ENCODE measurements around the gene ADGRG3.

ADGRG3 gene

DNA sequence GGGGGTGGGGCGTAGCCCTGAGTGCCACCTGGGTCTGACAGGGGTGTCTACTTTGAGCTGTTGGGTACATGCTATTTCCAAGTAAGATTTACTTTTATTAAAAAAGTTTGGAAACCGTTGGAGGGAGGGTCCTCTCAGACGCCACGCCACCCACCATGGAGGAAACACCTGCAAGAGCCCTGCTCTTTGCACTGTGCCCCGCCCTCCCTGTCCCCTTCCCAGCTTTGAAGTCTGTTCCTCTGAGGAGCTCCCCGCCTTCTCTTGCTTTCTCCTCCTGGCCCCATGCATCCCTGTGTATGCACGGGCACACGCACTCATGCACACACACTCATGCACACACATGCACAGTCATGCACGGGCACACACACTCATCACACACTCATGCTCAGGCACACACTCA, 24.2 kb upstream of the ADGRG3 start:
- H3K36me3 Mint-ChIP-seq (ENCODE audit: low read depth) = no peaks in the 10 kb centered on the region
- H3K27ac Mint-ChIP-seq = no peak overlapping the region
- H3K4me3 Mint-ChIP-seq = no peak overlapping the region
- H3K27me3 Mint-ChIP-seq (ENCODE audit: low read depth) = peaks cover 11% of the 10 kb centered on the region
- peaks cover 5% of the 10 kb centered on the region for H3K4me1 Mint-ChIP-seq
- H3K9me3 Mint-ChIP-seq = no peaks in the 10 kb centered on the region
- no peak for TF ChIP-seq CTCF (IDR thresholded peaks at IDR 0.05; ENCODE audit: unreplicated experiment in 3 of 3)

DNA sequence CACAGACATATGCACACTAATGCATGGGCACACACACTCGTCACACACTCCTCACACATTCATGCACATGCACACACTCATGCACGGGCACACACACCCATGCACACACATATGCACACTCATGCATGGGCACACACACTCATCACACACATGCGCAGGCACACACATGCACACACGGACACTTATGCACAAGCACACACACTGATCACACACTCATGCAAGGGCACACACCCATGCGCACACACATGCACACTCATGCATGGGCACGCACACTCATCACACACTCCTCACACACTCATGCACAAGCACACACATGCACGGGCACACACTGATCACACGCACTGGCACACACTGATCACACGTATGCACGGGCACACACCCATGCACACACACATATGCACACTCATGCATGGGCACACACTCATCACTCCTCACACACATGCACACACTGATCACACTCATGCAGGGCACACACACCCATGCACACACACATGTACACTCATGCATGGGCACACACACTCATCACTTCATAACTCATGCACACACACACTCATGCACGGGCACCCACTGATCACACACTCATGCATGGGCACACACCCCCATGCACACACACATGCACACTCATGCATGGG, 23.6 kb upstream of the ADGRG3 start:
- H3K4me3 Mint-ChIP-seq = no peak overlapping the region
- peaks cover 5% of the 10 kb centered on the region for H3K4me1 Mint-ChIP-seq
- no peak for TF ChIP-seq CTCF (IDR thresholded peaks at IDR 0.05; ENCODE audit: unreplicated experiment in 3 of 3)
- H3K36me3 Mint-ChIP-seq (ENCODE audit: low read depth) = no peaks in the 10 kb centered on the region
- no peak overlapping the region for H3K27ac Mint-ChIP-seq
- no peaks in the 10 kb centered on the region for H3K9me3 Mint-ChIP-seq
- peaks cover 11% of the 10 kb centered on the region for H3K27me3 Mint-ChIP-seq (ENCODE audit: low read depth)

DNA sequence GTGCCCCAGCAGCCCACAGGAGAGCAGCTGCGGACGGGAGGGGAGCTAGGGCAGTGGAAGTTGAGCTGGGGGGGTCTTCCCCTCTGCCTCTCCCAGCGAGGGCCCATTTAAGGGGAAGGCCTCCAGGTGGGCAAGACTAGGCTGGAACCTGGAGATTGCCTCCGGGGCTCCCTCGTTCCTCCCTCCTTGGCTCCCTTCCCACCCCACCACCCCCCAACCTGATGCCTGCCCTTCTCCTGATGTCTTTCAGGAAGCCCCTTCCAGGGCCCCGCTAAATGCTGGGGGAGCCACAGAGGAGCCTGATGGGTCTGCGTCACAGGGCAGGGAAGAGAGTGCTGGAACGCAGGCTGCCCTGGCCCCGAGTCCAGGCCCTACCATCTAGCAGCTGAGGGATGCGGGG, 22.9 kb upstream of the ADGRG3 start:
- Mint-ChIP-seq H3K4me3 (no peak overlapping the region), H3K36me3 (ENCODE audit: low read depth) (no peaks in the 10 kb centered on the region), H3K27ac (no peak overlapping the region), H3K9me3 (no peaks in the 10 kb centered on the region), H3K4me1 (peaks cover 5% of the 10 kb centered on the region), H3K27me3 (ENCODE audit: low read depth) (peaks cover 11% of the 10 kb centered on the region)
- no peak for TF ChIP-seq CTCF (IDR thresholded peaks at IDR 0.05; ENCODE audit: unreplicated experiment in 3 of 3)

DNA sequence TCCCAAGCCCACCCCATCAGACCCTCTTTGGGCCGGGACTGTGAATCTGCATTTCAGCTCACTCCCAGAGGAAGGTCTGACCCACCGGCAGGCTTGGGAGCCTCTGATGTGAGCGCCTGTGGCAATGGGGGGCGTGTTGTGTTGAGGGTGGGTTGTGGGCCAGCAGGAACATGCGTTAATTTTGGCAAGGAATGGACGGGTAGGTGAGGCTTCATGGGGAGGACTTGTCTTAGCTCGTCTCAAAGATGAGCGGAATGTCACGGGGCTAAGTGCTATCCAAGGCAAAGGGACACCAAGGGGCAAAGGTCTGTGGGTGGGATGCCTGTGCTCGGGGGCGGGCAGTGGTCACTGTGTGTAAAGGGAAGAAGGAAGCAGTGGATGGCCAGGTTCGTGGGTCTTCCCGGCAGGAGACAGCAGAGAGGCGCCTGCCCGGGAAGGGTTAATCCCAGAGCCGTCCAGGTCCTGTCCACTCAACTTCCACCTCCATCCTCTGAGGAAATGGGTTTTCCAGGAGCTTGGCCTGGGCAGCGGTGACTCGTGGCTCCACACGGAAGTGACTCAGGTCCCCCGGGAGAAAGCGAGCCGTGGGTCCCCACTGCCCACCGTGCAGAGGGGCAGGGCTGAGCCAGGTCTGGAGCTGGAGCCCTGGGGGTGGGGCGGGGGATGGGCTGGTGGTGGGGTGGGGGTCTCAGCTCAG, 22.3 kb upstream of the ADGRG3 start:
- Mint-ChIP-seq H3K9me3 (no peaks in the 10 kb centered on the region), H3K36me3 (ENCODE audit: low read depth) (no peaks in the 10 kb centered on the region), H3K27ac (peak overlapping the region in 2 of 3 experiments; percentile 38 to 53), H3K27me3 (ENCODE audit: low read depth) (peaks cover 8% of the 10 kb centered on the region), H3K4me1 (peaks cover 5% of the 10 kb centered on the region), H3K4me3 (no peak overlapping the region)
- no peak for TF ChIP-seq CTCF (IDR thresholded peaks at IDR 0.05; ENCODE audit: unreplicated experiment in 3 of 3)

DNA sequence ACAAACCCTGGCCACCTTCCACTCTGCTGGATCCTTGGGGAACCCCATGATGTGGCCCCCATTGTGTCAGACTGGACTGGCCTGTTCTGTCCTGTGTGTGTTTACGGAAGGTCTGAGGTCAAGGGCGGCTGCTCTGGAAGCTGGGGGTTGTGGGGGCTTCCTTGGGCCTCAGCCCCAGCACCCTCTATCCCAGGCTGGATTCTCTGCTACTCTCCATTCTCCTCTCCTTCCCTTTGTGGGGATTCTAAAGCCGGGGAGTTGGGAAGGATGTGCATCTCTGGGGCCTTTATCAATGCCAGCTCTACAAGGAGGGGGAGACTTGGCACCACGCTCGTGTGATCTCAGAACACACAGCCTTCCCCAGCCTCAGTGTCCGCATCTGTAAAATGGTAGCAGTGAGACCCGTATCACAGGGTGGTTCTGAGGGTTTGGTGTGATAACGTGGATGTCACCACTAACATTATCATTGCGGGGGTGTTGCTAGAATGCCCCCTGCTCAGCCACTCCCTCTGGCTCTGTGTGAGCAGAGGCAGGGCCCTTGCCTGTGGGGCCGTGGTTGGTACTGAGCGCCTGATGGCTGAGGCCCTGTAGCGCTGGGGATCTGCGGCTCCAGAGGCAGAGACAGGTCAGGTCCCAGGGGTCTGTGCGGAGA, 21.6 kb upstream of the ADGRG3 start:
- Mint-ChIP-seq H3K27ac (peak overlapping the region in 1 of 3 experiments; percentile 22), H3K36me3 (ENCODE audit: low read depth) (no peaks in the 10 kb centered on the region), H3K4me1 (peaks cover 5% of the 10 kb centered on the region), H3K9me3 (no peaks in the 10 kb centered on the region), H3K4me3 (no peak overlapping the region), H3K27me3 (ENCODE audit: low read depth) (peaks cover 8% of the 10 kb centered on the region)
- no peak for TF ChIP-seq CTCF (IDR thresholded peaks at IDR 0.05; ENCODE audit: unreplicated experiment in 3 of 3)
